ENCODE measurements around the gene CNOT10.

DNA sequence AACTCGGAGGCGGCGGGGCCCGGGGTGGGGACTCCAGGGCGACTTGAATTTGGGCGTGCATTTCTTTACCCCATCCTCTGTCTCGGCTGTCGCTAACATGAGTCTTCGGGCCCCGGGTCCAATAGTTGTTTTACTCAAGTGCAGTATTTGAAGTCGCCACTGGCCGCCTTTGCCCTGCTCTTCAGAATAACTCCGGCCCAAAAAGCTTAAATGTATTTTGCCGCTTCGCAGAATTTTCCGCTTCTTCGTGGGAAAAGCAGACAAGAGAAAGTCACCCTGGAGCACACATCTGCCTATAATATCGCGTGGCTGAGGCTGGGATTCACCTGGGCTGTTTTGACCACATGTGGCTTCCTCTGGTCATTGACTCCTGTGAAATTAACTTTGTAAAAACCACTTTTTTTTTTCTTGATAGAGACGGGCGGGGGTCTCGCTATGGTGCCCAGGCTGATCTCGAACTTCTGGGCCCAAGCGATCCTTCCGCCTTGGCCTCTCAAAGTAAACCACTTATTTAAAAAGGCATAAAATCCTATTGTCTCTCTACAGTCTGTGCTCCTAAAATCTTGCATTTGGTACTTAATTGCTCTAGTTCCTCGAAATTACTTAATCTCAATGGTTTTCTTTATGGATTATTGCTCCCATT, 676 bp downstream of the CNOT10 start:
- TF ChIP-seq, protein P1, sequence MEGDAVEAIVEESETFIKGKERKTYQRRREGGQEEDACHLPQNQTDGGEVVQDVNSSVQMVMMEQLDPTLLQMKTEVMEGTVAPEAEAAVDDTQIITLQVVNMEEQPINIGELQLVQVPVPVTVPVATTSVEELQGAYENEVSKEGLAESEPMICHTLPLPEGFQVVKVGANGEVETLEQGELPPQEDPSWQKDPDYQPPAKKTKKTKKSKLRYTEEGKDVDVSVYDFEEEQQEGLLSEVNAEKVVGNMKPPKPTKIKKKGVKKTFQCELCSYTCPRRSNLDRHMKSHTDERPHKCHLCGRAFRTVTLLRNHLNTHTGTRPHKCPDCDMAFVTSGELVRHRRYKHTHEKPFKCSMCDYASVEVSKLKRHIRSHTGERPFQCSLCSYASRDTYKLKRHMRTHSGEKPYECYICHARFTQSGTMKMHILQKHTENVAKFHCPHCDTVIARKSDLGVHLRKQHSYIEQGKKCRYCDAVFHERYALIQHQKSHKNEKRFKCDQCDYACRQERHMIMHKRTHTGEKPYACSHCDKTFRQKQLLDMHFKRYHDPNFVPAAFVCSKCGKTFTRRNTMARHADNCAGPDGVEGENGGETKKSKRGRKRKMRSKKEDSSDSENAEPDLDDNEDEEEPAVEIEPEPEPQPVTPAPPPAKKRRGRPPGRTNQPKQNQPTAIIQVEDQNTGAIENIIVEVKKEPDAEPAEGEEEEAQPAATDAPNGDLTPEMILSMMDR (IDR thresholded peaks at IDR 0.05): no peak
- TF ChIP-seq POLR2A (IDR thresholded peaks at IDR 0.05): no peak

All from esophagus squamous epithelium (tissue), 4 donors.